Measurements from ENCODE around the gene ZAR1.

DNA sequence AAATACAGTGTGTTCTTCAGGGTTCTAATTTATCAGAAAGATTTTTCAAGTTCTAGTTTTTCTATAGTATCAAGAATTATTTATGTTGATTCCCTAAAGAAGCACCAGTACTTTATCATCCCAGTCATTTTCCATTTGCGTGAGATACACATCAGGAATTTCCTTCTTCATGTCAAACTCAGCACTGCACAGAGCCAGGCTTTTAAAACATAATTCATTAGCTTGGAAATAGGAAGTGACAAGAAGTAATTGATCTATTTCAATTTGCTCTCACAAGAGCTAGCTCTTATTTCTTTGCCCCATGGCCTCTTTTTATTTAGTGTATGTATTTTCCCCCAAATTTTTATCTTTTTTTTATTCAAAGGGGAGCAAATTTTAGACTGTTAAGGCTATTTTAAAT is 19.9 kb upstream of the ZAR1 start:
- TF ChIP-seq POLR2A (IDR thresholded peaks at IDR 0.05): no peak
- TF ChIP-seq, protein P1, sequence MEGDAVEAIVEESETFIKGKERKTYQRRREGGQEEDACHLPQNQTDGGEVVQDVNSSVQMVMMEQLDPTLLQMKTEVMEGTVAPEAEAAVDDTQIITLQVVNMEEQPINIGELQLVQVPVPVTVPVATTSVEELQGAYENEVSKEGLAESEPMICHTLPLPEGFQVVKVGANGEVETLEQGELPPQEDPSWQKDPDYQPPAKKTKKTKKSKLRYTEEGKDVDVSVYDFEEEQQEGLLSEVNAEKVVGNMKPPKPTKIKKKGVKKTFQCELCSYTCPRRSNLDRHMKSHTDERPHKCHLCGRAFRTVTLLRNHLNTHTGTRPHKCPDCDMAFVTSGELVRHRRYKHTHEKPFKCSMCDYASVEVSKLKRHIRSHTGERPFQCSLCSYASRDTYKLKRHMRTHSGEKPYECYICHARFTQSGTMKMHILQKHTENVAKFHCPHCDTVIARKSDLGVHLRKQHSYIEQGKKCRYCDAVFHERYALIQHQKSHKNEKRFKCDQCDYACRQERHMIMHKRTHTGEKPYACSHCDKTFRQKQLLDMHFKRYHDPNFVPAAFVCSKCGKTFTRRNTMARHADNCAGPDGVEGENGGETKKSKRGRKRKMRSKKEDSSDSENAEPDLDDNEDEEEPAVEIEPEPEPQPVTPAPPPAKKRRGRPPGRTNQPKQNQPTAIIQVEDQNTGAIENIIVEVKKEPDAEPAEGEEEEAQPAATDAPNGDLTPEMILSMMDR (IDR thresholded peaks at IDR 0.05): no peak

Data from heart left ventricle (tissue), 13 donors.